GM12878 (cell line): ENCODE results near the gene DOK7. TPM values are rescaled to one million over a fixed set of nuclear protein-coding genes. Genes with fewer than 3 reads are reported as not detected.

Experiments used
- ATAC-seq: fragments of 200-7000 bp; cut with Tn5 transposase; 3 replicates; pipeline ENCODE4 v1.9.1; 2020; ENCODE audit warnings: mild to moderate bottlenecking, moderate library complexity
- BruUV-seq: library from RNA; stranded (reverse); fragments of 400-500 nt; replicated peaks from 2 replicates; lab custom pipeline; 2021; lab: Mats Ljungman, UMichigan
- CTCF ChIA-PET: fragments of 300-600 bp; sonication (Branson Sonifier 250); formaldehyde crosslinking; extraction: SDS; loops from one replicate; lab custom pipeline; 2021; ENCODE audit warnings: inconsistent platforms; lab: Yijun Ruan, JAX
- POLR2A ChIA-PET: fragments of 350-600 bp; formaldehyde crosslinking; extraction: SDS; loops from one replicate; lab custom pipeline; 2021; ENCODE audit warnings: inconsistent platforms; lab: Charles Lee
- RAD21 ChIA-PET: fragments of 300-600 bp; sonication (Branson Sonifier 250); formaldehyde crosslinking; loops from one replicate; lab custom pipeline; 2023; ENCODE audit warnings: antibody characterized with exemption; ENCODE audit not compliant: unreplicated experiment; lab: Charles Lee
- SMC1A ChIA-PET: fragments of 300-600 bp; sonication (Branson Sonifier 250); formaldehyde crosslinking; loops from one replicate; lab custom pipeline; 2023; ENCODE audit not compliant: unreplicated experiment, uncharacterized antibody; lab: Charles Lee
- DNase-seq: peaks from one replicate; pipeline ENCODE4 v3.0.0-alpha.2; 2011; ENCODE audit warnings: low read depth, low spot score
- FAIRE-seq: peaks from 3 replicates; lab custom pipeline; 2011; peaks lifted over from hg19 to GRCh38; lab: Jason Lieb, UNC
- H2AFZ ChIP-seq: 2 replicates; pipeline ENCODE4 v1.6.0; 2011; ENCODE audit warnings: low read depth, low read length, control low read depth; ENCODE audit not compliant: control insufficient read depth
- H3K27ac ChIP-seq: 2 replicates; pipeline ENCODE4 v1.5.1; 2011; ENCODE audit warnings: control low read depth; ENCODE audit not compliant: control insufficient read depth, insufficient read depth
- H3K27me3 ChIP-seq, 2 experiments: replicated peaks in 1 of 2; 2 replicates each; pipeline versions ENCODE4 v1.6.0 to v1.6.1; 2011; ENCODE audit warnings: low read length in 1 of 2; ENCODE audit not compliant: control insufficient read depth in 2 of 2, insufficient read depth in 2 of 2
- H3K36me3 ChIP-seq, 2 experiments: 2 replicates each; pipeline ENCODE4 v1.5.1; 2011; ENCODE audit warnings: low read length in 1 of 2; ENCODE audit not compliant: control insufficient read depth in 2 of 2, insufficient read depth in 2 of 2
- H3K4me1 ChIP-seq: 2 replicates; pipeline ENCODE4 v1.6.1; 2011; ENCODE audit warnings: mild to moderate bottlenecking, low read length, moderate library complexity, mixed read lengths; ENCODE audit not compliant: control insufficient read depth, insufficient read depth
- H3K4me2 ChIP-seq: 2 replicates; pipeline ENCODE4 v1.6.0; 2011; ENCODE audit warnings: control low read depth; ENCODE audit not compliant: control insufficient read depth, insufficient read depth
- H3K4me3 ChIP-seq: fragments of 200-600 bp; sonication (generic); 2 replicates; pipeline ENCODE4 v1.5.1; 2016
- H3K79me2 ChIP-seq: 2 replicates; pipeline ENCODE4 v1.6.0; 2011; ENCODE audit warnings: low read length; ENCODE audit not compliant: control insufficient read depth, insufficient read depth
- H3K9ac ChIP-seq: 2 replicates; pipeline ENCODE4 v1.8.0; 2011; ENCODE audit warnings: low read length, control low read depth, mixed read lengths; ENCODE audit not compliant: control insufficient read depth, insufficient read depth
- H3K9me3 ChIP-seq: replicated peaks from 3 replicates; pipeline ENCODE4 v1.5.1; 2011; ENCODE audit warnings: mild to moderate bottlenecking, low read length; ENCODE audit not compliant: control insufficient read depth, insufficient read depth
- H4K20me1 ChIP-seq: 2 replicates; pipeline ENCODE4 v1.6.0; 2011; ENCODE audit not compliant: control insufficient read depth, insufficient read depth
- CREB1 ChIP-seq: IDR thresholded peaks from 2 replicates; pipeline ENCODE4 v1.6.1; 2012; ENCODE audit warnings: low read depth, mild to moderate bottlenecking, inconsistent platforms
- CTCF ChIP-seq, 3 experiments: IDR thresholded peaks in 2 of 3; conservative IDR thresholded peaks in 1 of 3; 2 replicates each; pipeline ENCODE4 v1.5.1; 2011; ENCODE audit warnings: low read depth in 3 of 3, low read length in 3 of 3, mild to moderate bottlenecking in 3 of 3, control low read depth in 2 of 3, moderate library complexity in 2 of 3, inconsistent platforms in 1 of 3, mixed read lengths in 1 of 3; ENCODE audit not compliant: control insufficient read depth in 2 of 3, insufficient read depth in 1 of 3; ENCODE audit errors: extremely low read depth in 1 of 3
- EED ChIP-seq: sonication (generic); IDR thresholded peaks from 2 replicates; pipeline ENCODE4 v1.6.1; 2016; ENCODE audit warnings: antibody characterized with exemption, low read depth
- EGR1 ChIP-seq, 2 experiments: IDR thresholded peaks; 1 replicate in 1 of 2; 2 replicates in 1 of 2; pipeline ENCODE4 v1.6.1; 2011 to 2012; ENCODE audit warnings: low read depth in 2 of 2, low read length in 2 of 2, borderline replicate concordance in 1 of 2, mild to moderate bottlenecking in 1 of 2, moderate library complexity in 1 of 2
- ESRRA ChIP-seq: IDR thresholded peaks from 2 replicates; pipeline ENCODE4 v1.6.1; 2012; ENCODE audit warnings: mild to moderate bottlenecking, low read length, improper control_type of control experiment
- IRF5 ChIP-seq: fragments of 450-650 bp; IDR thresholded peaks from 2 replicates; pipeline ENCODE4 v1.6.1; 2017; ENCODE audit warnings: borderline replicate concordance
- JUNB ChIP-seq: IDR thresholded peaks from 2 replicates; pipeline ENCODE4 v1.6.1; 2016; ENCODE audit warnings: antibody characterized with exemption, mild to moderate bottlenecking
- NFIC ChIP-seq: IDR thresholded peaks from 2 replicates; pipeline ENCODE4 v1.6.1; 2012; ENCODE audit warnings: low read depth, mild to moderate bottlenecking, inconsistent platforms, low read length, moderate library complexity
- POU2F2 ChIP-seq: IDR thresholded peaks from 3 replicates; pipeline ENCODE4 v1.6.1; 2011; ENCODE audit warnings: low read depth, mild to moderate bottlenecking, low read length, borderline replicate concordance
- RELA ChIP-seq: fragments of 450-650 bp; IDR thresholded peaks from 2 replicates; pipeline ENCODE4 v1.8.0; 2014; ENCODE audit warnings: borderline replicate concordance; ENCODE audit not compliant: partially characterized antibody
- SMAD5 ChIP-seq: IDR thresholded peaks from 2 replicates; pipeline ENCODE4 v1.6.1; 2016; ENCODE audit warnings: antibody characterized with exemption, low read depth
- SMC3 ChIP-seq: IDR thresholded peaks from 2 replicates; pipeline ENCODE4 v1.6.1; 2011; ENCODE audit warnings: low read length, improper control_type of control experiment, borderline replicate concordance
- SUPT20H ChIP-seq: IDR thresholded peaks from 2 replicates; pipeline ENCODE4 v1.6.1; 2011; ENCODE audit warnings: low read depth, mild to moderate bottlenecking, low read length, moderate library complexity, borderline replicate concordance; ENCODE audit not compliant: control insufficient read depth
- TCF12 ChIP-seq: IDR thresholded peaks from 2 replicates; pipeline ENCODE4 v1.6.1; 2011; ENCODE audit warnings: low read depth, mild to moderate bottlenecking, low read length
- YBX1 ChIP-seq: fragments of 450-650 bp; IDR thresholded peaks from 2 replicates; pipeline ENCODE4 v1.6.1; 2016; ENCODE audit warnings: antibody characterized with exemption
- ZBTB40 ChIP-seq: fragments of 450-650 bp; IDR thresholded peaks from 2 replicates; pipeline ENCODE4 v1.6.1; 2016; ENCODE audit warnings: mild to moderate bottlenecking, moderate library complexity, borderline replicate concordance
- ZZZ3 ChIP-seq: IDR thresholded peaks from 2 replicates; pipeline ENCODE4 v1.6.1; 2011; ENCODE audit warnings: low read depth; ENCODE audit not compliant: control insufficient read depth, insufficient read length
- WGBS: methylation state at CpG from one replicate; pipeline ENCODE4 v1.1.6; 2016; ENCODE audit warnings: low lambda C conversion rate; ENCODE audit not compliant: insufficient replicate concordance, insufficient coverage; ENCODE audit errors: missing lambda C conversion rate; 5-methylcytosine and 5-hydroxymethylcytosine counted together
- in situ Hi-C: fragments of 300-500 bp; cut with MboI; formaldehyde crosslinking; loops from 9 replicates; pipeline ENCODE4 v1.14.3; 2018; ENCODE audit warnings: mixed read lengths
- intact Hi-C: fragments of 100-400 bp; cut with micrococcal nuclease; formaldehyde crosslinking; loops from one replicate; pipeline ENCODE4 v1.14.2; 2022; ENCODE audit not compliant: unreplicated experiment
- polyA plus RNA-seq, 11 experiments: library from polyadenylated mRNA; depleted of rRNA in 4 of 11; unstranded in 6 of 11; stranded (reverse) in 5 of 11; fragments of >200 nt; fragmentation: Nextera tagmentation in 4 of 11; fragmentation: Illumina TruSeq in 1 of 11; extraction: Ambion mirVana in 4 of 11; extraction: Trizol in 1 of 11; gene quantifications; 1 replicate in 1 of 11; 2 replicates in 10 of 11; pipeline versions ENCODE4 v1.2.1 to v1.2.3, GENCODE V29; 2011 to 2016; ENCODE audit warnings: inconsistent platforms in 2 of 11, missing spikeins in 2 of 11, low read depth in 1 of 11
- total RNA-seq, 4 experiments: library from RNA; depleted of rRNA in 3 of 4; stranded (reverse); fragments of >200 nt in 3 of 4; fragmentation: Illumina TruSeq in 1 of 4; extraction: Trizol in 1 of 4; gene quantifications; 2 replicates each; pipeline versions ENCODE4 v1.2.1 to v1.2.3, GENCODE V29; 2013 to 2021

Gene DOK7
- total and polyA plus RNA-seq, 10 of the 15 experiments (the other 5 are each of a cell fraction or from before 2014, with no cell fraction given) = 0.04 to 0.46 (median 0.18) TPM; not detected in 4

GRCh38 chr4:3460926-3461325, 2.2 kb upstream of the DOK7 start:
- BruUV-seq = no TSS peak
- Histone ChIP-seq H4K20me1 (no peaks in the 10 kb centered on the region), H3K4me2 (no peak overlapping the region)
- CTCF ChIA-PET = no interaction called here
- no peak for DNase-seq
- TF ChIP-seq YBX1 (no peak), RELA (no peak), SUPT20H (no peak), ZZZ3 (no peak), EED (no peak), SMAD5 (no peak), ESRRA (no peak), JUNB (no peak), SMC3 (no peak), ZBTB40 (no peak), IRF5 (no peak), CTCF (IDR thresholded peaks at IDR 0.05 in 2 of 3, conservative IDR thresholded peaks at IDR 0.05 in 1 of 3; ENCODE audit: control insufficient read depth in 2 of 3, extremely low read depth in 1 of 3, insufficient read depth in 1 of 3, low read depth in 3 of 3, low read length in 3 of 3) (no peak), NFIC (no peak), EGR1 (IDR thresholded peaks at IDR 0.05; ENCODE audit: borderline replicate concordance in 1 of 2, low read depth in 2 of 2, low read length in 2 of 2) (no peak), POU2F2 (no peak), TCF12 (no peak), CREB1 (no peak)
- TF ChIP-seq, all 136 proteins: peak for 0
- 8% methylated on average over 5 of the region's 5 CpGs for WGBS
- ATAC-seq (no peak), FAIRE-seq (no peak)
- intact Hi-C loops = no loop called here
- in situ Hi-C loops = no loop called here
- Histone ChIP-seq H3K9ac (no peak overlapping the region), H3K79me2 (no peaks in the 10 kb centered on the region), H3K36me3 (no peaks in the 10 kb centered on the region), H3K4me3 (no peak overlapping the region), H3K4me1 (no peaks in the 10 kb centered on the region), H3K27ac (no peak overlapping the region), H3K9me3 (no peaks in the 10 kb centered on the region), H3K27me3 (peaks cover 0 to 5% of the 10 kb centered on the region in 2 experiments; a peak in 2 of 4 replicates), H2AFZ (no peak overlapping the region)
- RAD21 ChIA-PET = no interaction called here
- POLR2A ChIA-PET = no interaction called here
- SMC1A ChIA-PET = no interaction called here
